Liver (tissue), 3 donors: ENCODE results near the gene C9orf50.

Source experiments
- ATF3 ChIP-seq: IDR thresholded peaks from 2 replicates; pipeline ENCODE4 v1.6.1; 2016; ENCODE audit warnings: antibody characterized with exemption
- CTCF ChIP-seq: fragments of 150-350 bp; IDR thresholded peaks from 2 replicates; pipeline ENCODE4 v1.5.1; 2017; ENCODE audit warnings: improper control_type of control experiment, low read depth, low read length; ENCODE audit not compliant: missing input control
- EGR1 ChIP-seq, 2 donors: IDR thresholded peaks; 2 replicates each; pipeline ENCODE4 v1.6.1; 2016 to 2018; ENCODE audit warnings: antibody characterized with exemption in 2 of 2, low read depth in 2 of 2
- FOXA1 ChIP-seq: IDR thresholded peaks from 2 replicates; pipeline ENCODE4 v1.6.1; 2016; ENCODE audit warnings: antibody characterized with exemption
- GABPA ChIP-seq, 2 donors: IDR thresholded peaks in 1 of 2; conservative IDR thresholded peaks in 1 of 2; 2 replicates each; pipeline ENCODE4 v1.6.1; 2016; ENCODE audit warnings: antibody characterized with exemption in 2 of 2, mild to moderate bottlenecking in 1 of 2, moderate library complexity in 1 of 2
- RAD21 ChIP-seq, 2 donors: IDR thresholded peaks; 2 replicates each; pipeline ENCODE4 v1.6.1; 2016; ENCODE audit warnings: antibody characterized with exemption in 2 of 2, mild to moderate bottlenecking in 2 of 2
- RXRA ChIP-seq, 2 donors: IDR thresholded peaks; 2 replicates each; pipeline ENCODE4 v1.6.1; 2017 to 2018; ENCODE audit warnings: antibody characterized with exemption in 2 of 2, mild to moderate bottlenecking in 1 of 2
- TAF1 ChIP-seq: conservative IDR thresholded peaks from 2 replicates; pipeline ENCODE4 v1.6.1; 2016; ENCODE audit warnings: antibody characterized with exemption, mild to moderate bottlenecking
- YY1 ChIP-seq: IDR thresholded peaks from 2 replicates; pipeline ENCODE4 v1.6.1; 2016; ENCODE audit warnings: antibody characterized with exemption, mild to moderate bottlenecking
- donor health status: healthy.
- donor health status: healthy.

- TF ChIP-seq CTCF = no peak
- TF ChIP-seq TAF1 = no peak
- no peak for TF ChIP-seq FOXA1
- no peak for TF ChIP-seq RAD21 (IDR thresholded peaks at IDR 0.05)
- TF ChIP-seq GABPA (IDR thresholded peaks at IDR 0.05 in 1 of 2, conservative IDR thresholded peaks at IDR 0.05 in 1 of 2) = no peak
- TF ChIP-seq YY1 = no peak
- TF ChIP-seq ATF3 = no peak
- no peak for TF ChIP-seq EGR1 (IDR thresholded peaks at IDR 0.05; ENCODE audit: low read depth in 2 of 2)
- no peak for TF ChIP-seq RXRA (IDR thresholded peaks at IDR 0.05)
Observed at GRCh38 chr9:129586685-129587084, 34.2 kb downstream of the C9orf50 start.
